Adrenal gland (tissue), 12 donors: ENCODE measurements around the gene DR1. TPM values are rescaled to one million over a fixed set of nuclear protein-coding genes. Genes with fewer than 3 reads are reported as not detected.
A peak's percentile ranks its signal among the peaks of the same experiment; 100 is the strongest.

Source experiments
- DNase-seq, 7 donors: peaks; one replicate each; pipeline ENCODE4 v3.0.0-alpha.2; 2019 to 2020
- H3K27ac ChIP-seq, 5 donors: fragments of 200-600 bp; sonication (generic) in 4 of 5; 1 replicate in 3 of 5; 2 replicates in 2 of 5; pipeline versions ENCODE4 v1.5.1 to v1.8.0; 2016 to 2020; ENCODE audit warnings: mild to moderate bottlenecking in 1 of 5
- H3K27me3 ChIP-seq: fragments of 200-600 bp; 2 replicates; pipeline ENCODE4 v1.8.0; 2021
- H3K36me3 ChIP-seq, 2 donors: fragments of 200-600 bp; replicated peaks in 1 of 2; 1 replicate in 1 of 2; 2 replicates in 1 of 2; pipeline versions ENCODE4 v1.5.1 to v1.8.0; 2018 to 2022
- H3K4me1 ChIP-seq, 2 donors: fragments of 200-600 bp; replicated peaks in 1 of 2; 1 replicate in 1 of 2; 2 replicates in 1 of 2; pipeline versions ENCODE4 v1.5.1 to v1.8.0; 2018 to 2021
- H3K4me3 ChIP-seq, 4 donors: fragments of 200-600 bp; sonication (generic) in 3 of 4; one replicate each; pipeline ENCODE4 v1.5.1; 2016 to 2018
- H3K9me3 ChIP-seq, 3 donors: fragments of 200-600 bp; sonication (generic) in 1 of 3; replicated peaks in 1 of 3; 1 replicate in 2 of 3; 2 replicates in 1 of 3; pipeline versions ENCODE4 v1.5.1 to v1.8.0; 2016 to 2021
- CTCF ChIP-seq, 6 experiments: fragments of 450-650 bp in 4 of 6; fragments of 200-600 bp in 2 of 6; sonication (generic) in 1 of 6; IDR thresholded peaks; 1 replicate in 5 of 6; 2 replicates in 1 of 6; pipeline versions ENCODE4 v1.5.1 to v1.8.0; 2016 to 2021; ENCODE audit warnings: antibody characterized with exemption in 6 of 6, mild to moderate bottlenecking in 2 of 6, moderate library complexity in 1 of 6
- POLR2A ChIP-seq, 2 donors: fragments of 450-650 bp; IDR thresholded peaks; one replicate each; pipeline ENCODE4 v1.6.1; 2017; ENCODE audit warnings: antibody characterized with exemption in 2 of 2, mild to moderate bottlenecking in 2 of 2, moderate library complexity in 1 of 2
- WGBS, 4 donors: extraction: QIAGEN DNeasy Blood & Tissue Kit in 2 of 4; methylation state at CpG; one replicate each; pipeline versions ENCODE4 v1.1.5 to v1.1.7; 2013 to 2017; 5-methylcytosine and 5-hydroxymethylcytosine counted together
- intact Hi-C, 2 donors: fragments of 100-400 bp; cut with DNase I; formaldehyde crosslinking; loops; one replicate each; pipeline versions ENCODE4 v1.14.1 to v1.15.0; 2022 to 2023
- polyA plus RNA-seq, 3 donors: library from polyadenylated mRNA; stranded (reverse); fragments of 200-250 nt in 2 of 3; fragments of 350-450 nt in 1 of 3; fragmentation: Illumina TruSeq in 1 of 3; extraction: RNeasy Lipid Tissue Mini Kit (QIAGEN cat#74804) in 1 of 3; gene quantifications; one replicate each; pipeline ENCODE4 v1.2.3, GENCODE V29; 2013 to 2014
- total RNA-seq, 9 donors: library from RNA; depleted of rRNA in 4 of 9; stranded (reverse); fragments of >200 nt in 4 of 9; fragments of 120-200 nt in 1 of 9; fragmentation: NEBNext Ultra II Directional in 1 of 9; extraction: Animal tissue kit (Norgen Biotek cat#: 25700) in 1 of 9; gene quantifications; one replicate each; pipeline versions ENCODE4 v1.1.0 to v1.2.4, GENCODE V29; 2013 to 2023
- donor health status: healthy with polysubstance abuse.
- donor health status: Bipolar disorder and iron deficiency.
- donor health status: DM: yes; HTN: yes; CAD: no.
- donor health status: DM: no; HTN: no; CAD: no.
- donor health status: DM: no; HTN: no; CAD: no.
- donor health status: DM: yes; HTN: yes; CAD: no.

DR1 gene
- total and polyA plus RNA-seq, 12 donors, result 3.9 to 72.0 (median 34.2) TPM

- no peaks in the 10 kb centered on the region for H3K27me3 ChIP-seq
- H3K36me3 ChIP-seq, result no peaks in the 10 kb centered on the region
- H3K27ac ChIP-seq, result no peak overlapping the region
- H3K9me3 ChIP-seq, result no peaks in the 10 kb centered on the region
- intact Hi-C loops, result no loop called here
- DNase-seq, result no peak
- WGBS, 4 donors, result 88 to 94% (median 91%) methylated on average over 2 to 4 of the region's 4 CpGs
- H3K4me3 ChIP-seq, result no peak overlapping the region
- TF ChIP-seq POLR2A (IDR thresholded peaks at IDR 0.05), result no peak
- no peak for TF ChIP-seq CTCF (IDR thresholded peaks at IDR 0.05)
- no peaks in the 10 kb centered on the region for H3K4me1 ChIP-seq
Measured at GRCh38 chr1:93408203-93408602, 62.5 kb downstream of the DR1 start.

GRCh38 chr1:93411000-93411399 is 65.3 kb downstream of the DR1 start:
- H3K27ac ChIP-seq, result no peak overlapping the region
- H3K4me1 ChIP-seq, result peaks cover 0 to 7% of the 10 kb centered on the region in 2 donors
- intact Hi-C loops, result no loop called here
- H3K4me3 ChIP-seq, result no peak overlapping the region
- H3K27me3 ChIP-seq, result no peaks in the 10 kb centered on the region
- no peaks in the 10 kb centered on the region for H3K9me3 ChIP-seq
- 81 to 86% (median 84%) methylated on average over 2 of the region's 2 CpGs for WGBS, 4 donors
- DNase-seq, result no peak
- no peak for TF ChIP-seq CTCF (IDR thresholded peaks at IDR 0.05)
- no peak for TF ChIP-seq POLR2A (IDR thresholded peaks at IDR 0.05)
- H3K36me3 ChIP-seq, result no peaks in the 10 kb centered on the region

- Histone ChIP-seq H3K4me3 (peak overlapping the region in 1 of 4 donors; percentile 9), H3K27me3 (no peaks in the 10 kb centered on the region), H3K36me3 (no peaks in the 10 kb centered on the region), H3K27ac (no peak overlapping the region), H3K4me1 (peaks cover 0 to 7% of the 10 kb centered on the region in 2 donors), H3K9me3 (no peaks in the 10 kb centered on the region)
- no peak for DNase-seq
- TF ChIP-seq POLR2A (IDR thresholded peaks at IDR 0.05), result no peak
- no peak for TF ChIP-seq CTCF (IDR thresholded peaks at IDR 0.05)
- 34 to 48% (median 46%) methylated on average over 3 of the region's 3 CpGs for whole genome bisulfite sequencing, 4 donors
- intact Hi-C loops, result no loop called here
Measured at GRCh38 chr1:93414749-93415148, 69.0 kb downstream of the DR1 start.

GRCh38 chr1:93415296-93415695 is 69.6 kb downstream of the DR1 start:
- Histone ChIP-seq H3K4me1 (peaks cover 0 to 7% of the 10 kb centered on the region in 2 donors), H3K27me3 (no peaks in the 10 kb centered on the region), H3K4me3 (peak overlapping the region in 1 of 4 donors; percentile 9), H3K36me3 (no peaks in the 10 kb centered on the region), H3K9me3 (no peaks in the 10 kb centered on the region), H3K27ac (no peak overlapping the region)
- TF ChIP-seq CTCF (IDR thresholded peaks at IDR 0.05), result no peak
- TF ChIP-seq POLR2A (IDR thresholded peaks at IDR 0.05), result no peak
- DNase-seq, result no peak
- intact Hi-C loops, result no loop called here
- WGBS, 4 donors, result 75 to 82% (median 79%) methylated on average over 3 of the region's 3 CpGs
